B cell (primary cell): ENCODE results near the gene C1QL2.

Source experiments
- CTCF ChIP-seq: fragments of 200-600 bp; IDR thresholded peaks from one replicate; pipeline ENCODE4 v1.8.0; 2022; ENCODE audit warnings: antibody characterized with exemption, mild to moderate bottlenecking
- EZH2 ChIP-seq: IDR thresholded peaks from 2 replicates; pipeline ENCODE4 v1.6.1; 2012; ENCODE audit warnings: borderline replicate concordance, low read depth, mild to moderate bottlenecking, moderate library complexity, low read length; ENCODE audit not compliant: insufficient read depth, poor library complexity, severe bottlenecking

- TF ChIP-seq CTCF, result no peak
- TF ChIP-seq EZH2, result no peak
These were observed 39.1 kb upstream of the C1QL2 start for GRCh38 chr2:119197529-119198239.
